Measurements from ENCODE around the gene MAML3. TPM values are rescaled to one million over a fixed set of nuclear protein-coding genes. Genes with fewer than 3 reads are reported as not detected.

Gene MAML3
- polyA plus RNA-seq, 1 donor (not counting 4 experiments of a cell fraction or from before 2014, with no cell fraction given), result 0.68 TPM

GRCh38 chr4:139924782-139925181 lies 229.2 kb downstream of the MAML3 start:
- Histone ChIP-seq H3K36me3 (ENCODE audit: control insufficient read depth in 2 of 2, extremely low read depth in 1 of 2, insufficient read depth in 2 of 2, low read length in 2 of 2) (no peaks in the 10 kb centered on the region), H3K4me3 (ENCODE audit: control insufficient read depth in 2 of 3, extremely low read depth in 1 of 3, insufficient read depth in 2 of 3, low read depth in 1 of 3, low read length in 3 of 3) (no peak overlapping the region), H3K9ac (ENCODE audit: control insufficient read depth, extremely low read depth, insufficient read depth, low read length) (no peak overlapping the region), H3K27ac (ENCODE audit: control insufficient read depth, insufficient read depth, low read length) (no peak overlapping the region), H4K20me1 (ENCODE audit: control insufficient read depth, extremely low read depth, insufficient read depth, low read length) (no peaks in the 10 kb centered on the region), H2AFZ (ENCODE audit: control insufficient read depth, low read length) (no peak overlapping the region), H3K9me1 (ENCODE audit: control insufficient read depth, extremely low read depth, insufficient read depth, low read length) (no peaks in the 10 kb centered on the region), H3K4me2 (ENCODE audit: control insufficient read depth, extremely low read depth, insufficient read depth, low read depth, low read length) (no peak overlapping the region), H3K79me2 (ENCODE audit: control insufficient read depth, insufficient read depth, low read length) (no peaks in the 10 kb centered on the region), H3K9me3 (ENCODE audit: control insufficient read depth, low read depth, low read length) (no peaks in the 10 kb centered on the region), H3K4me1 (ENCODE audit: control insufficient read depth, extremely low read depth, insufficient read depth, low read length) (no peaks in the 10 kb centered on the region), H3K27me3 (ENCODE audit: control insufficient read depth, extremely low read depth, insufficient read depth, low read length) (no peaks in the 10 kb centered on the region)
- DNase-seq (ENCODE audit: low read depth, low spot score) (no peak), FAIRE-seq (no peak)
- dilution Hi-C loops (cut with MboI; ENCODE audit: extremely low pct_ligation_motif_present, low sequenced_read_pairs), result no loop called here
- TF ChIP-seq CTCF (optimal IDR thresholded peaks at IDR 0.05 in 1 of 3, IDR thresholded peaks at IDR 0.05 in 1 of 3, conservative IDR thresholded peaks at IDR 0.05 in 1 of 3; ENCODE audit: extremely low read depth in 1 of 3, insufficient read depth in 2 of 3, low read length in 3 of 3) (no peak), EZH2 (IDR thresholded peaks at IDR 0.05; ENCODE audit: low read length) (no peak)

GRCh38 chr4:139922406-139923024 lies 231.5 kb downstream of the MAML3 start:
- Histone ChIP-seq H3K4me3 (ENCODE audit: control insufficient read depth in 2 of 3, extremely low read depth in 1 of 3, insufficient read depth in 2 of 3, low read depth in 1 of 3, low read length in 3 of 3) (no peak overlapping the region), H3K9me1 (ENCODE audit: control insufficient read depth, extremely low read depth, insufficient read depth, low read length) (no peaks in the 10 kb centered on the region), H2AFZ (ENCODE audit: control insufficient read depth, low read length) (no peak overlapping the region), H3K4me1 (ENCODE audit: control insufficient read depth, extremely low read depth, insufficient read depth, low read length) (no peaks in the 10 kb centered on the region), H3K79me2 (ENCODE audit: control insufficient read depth, insufficient read depth, low read length) (no peaks in the 10 kb centered on the region), H3K4me2 (ENCODE audit: control insufficient read depth, extremely low read depth, insufficient read depth, low read depth, low read length) (no peak overlapping the region), H3K27me3 (ENCODE audit: control insufficient read depth, extremely low read depth, insufficient read depth, low read length) (peaks cover 3% of the 10 kb centered on the region), H3K9me3 (ENCODE audit: control insufficient read depth, low read depth, low read length) (no peaks in the 10 kb centered on the region), H3K36me3 (ENCODE audit: control insufficient read depth in 2 of 2, extremely low read depth in 1 of 2, insufficient read depth in 2 of 2, low read length in 2 of 2) (no peaks in the 10 kb centered on the region), H3K27ac (ENCODE audit: control insufficient read depth, insufficient read depth, low read length) (no peak overlapping the region), H4K20me1 (ENCODE audit: control insufficient read depth, extremely low read depth, insufficient read depth, low read length) (no peaks in the 10 kb centered on the region), H3K9ac (ENCODE audit: control insufficient read depth, extremely low read depth, insufficient read depth, low read length) (no peak overlapping the region)
- FAIRE-seq (no peak), DNase-seq (ENCODE audit: low read depth, low spot score) (no peak)
- dilution Hi-C loops (cut with MboI; ENCODE audit: extremely low pct_ligation_motif_present, low sequenced_read_pairs), result no loop called here
- TF ChIP-seq CTCF (optimal IDR thresholded peaks at IDR 0.05 in 1 of 3, IDR thresholded peaks at IDR 0.05 in 1 of 3, conservative IDR thresholded peaks at IDR 0.05 in 1 of 3; ENCODE audit: extremely low read depth in 1 of 3, insufficient read depth in 2 of 3, low read length in 3 of 3) (no peak), EZH2 (IDR thresholded peaks at IDR 0.05; ENCODE audit: low read length) (no peak)
